ENCODE measurements around the gene FECH. TPM values are rescaled to one million over a fixed set of nuclear protein-coding genes. Genes with fewer than 3 reads are reported as not detected.
A peak's percentile ranks its signal among the peaks of the same experiment; 100 is the strongest.

The FECH gene
- total RNA-seq, 1 experiment from 2014 or later = 24.1 TPM

- Mint-ChIP-seq H3K4me1 (peaks cover 9 to 13% of the 10 kb centered on the region in 2 experiments), H3K4me3 (peak overlapping the region; percentile 89 to 94), H3K27ac (peak overlapping the region; percentile 78 to 98 (median 88); a peak in 6 of 7 replicates), H3K27me3 (ENCODE audit: low read depth) (no peaks in the 10 kb centered on the region), H3K9me3 (peaks cover 3 to 4% of the 10 kb centered on the region in 2 experiments; a peak in 3 of 5 replicates), H3K36me3 (ENCODE audit: insufficient read depth in 1 of 3, low read depth in 3 of 3) (peaks cover 5 to 9% (median 6%) of the 10 kb centered on the region in 3 experiments)
- no peak overlapping the region for H2BK20ac ChIP-seq (ENCODE audit: low read depth, low read length, poor library complexity, severe bottlenecking)
- no peaks in the 10 kb centered on the region for H3K79me1 ChIP-seq (ENCODE audit: insufficient read depth, low read depth, low read length, poor library complexity, severe bottlenecking)
- no peak overlapping the region for H2BK15ac ChIP-seq (ENCODE audit: low read depth, low read length)
- H3K18ac ChIP-seq (ENCODE audit: insufficient read length, low read depth, low read length) = peak overlapping the region; percentile 35
- H3K56ac ChIP-seq (ENCODE audit: insufficient read length, low read depth, low read length) = no peak overlapping the region
- H3T11ph ChIP-seq (ENCODE audit: low read length) = no peak overlapping the region
- H3K79me2 ChIP-seq (ENCODE audit: insufficient read depth, low read length) = no peaks in the 10 kb centered on the region
- no peak overlapping the region for H3K27ac ChIP-seq (ENCODE audit: insufficient read length, low read depth, low read length)
- no peak overlapping the region for H4K91ac ChIP-seq (ENCODE audit: insufficient read length, low read depth, low read length)
- no peak overlapping the region for H2AFZ ChIP-seq (ENCODE audit: low read length)
- no peak overlapping the region for H2BK120ac ChIP-seq (ENCODE audit: low read depth, low read length, poor library complexity, severe bottlenecking)
- peak overlapping the region; percentile 27 for H3K9ac ChIP-seq (ENCODE audit: extremely low read depth, insufficient read length, low read length)
- peak overlapping the region; percentile 30 for H3K4me2 ChIP-seq (ENCODE audit: insufficient read depth, insufficient read length, low read length)
- peak; percentile 77 for TF ChIP-seq CTCF (conservative IDR thresholded peaks at IDR 0.05)
- WGBS (ENCODE audit: extremely low coverage, insufficient read length, low lambda C conversion rate) = no CpG with 5 or more reads among the region's 52 CpGs
- no peak overlapping the region for H3K4ac ChIP-seq (ENCODE audit: low read depth, low read length)
- no peaks in the 10 kb centered on the region for H3K27me3 ChIP-seq (ENCODE audit: insufficient read depth, low read length)
- no peak overlapping the region for H2BK12ac ChIP-seq (ENCODE audit: insufficient read length, low read depth, low read length)
- peak; percentile 95 for DNase-seq
- H3K4me1 ChIP-seq (ENCODE audit: insufficient read depth, low read length) = no peaks in the 10 kb centered on the region; the same call in 1 of the 2 replicates
- H3K23ac ChIP-seq (ENCODE audit: insufficient read length, low read depth, low read length) = no peak overlapping the region
- no peak overlapping the region for H4K8ac ChIP-seq (replicated peaks; ENCODE audit: insufficient read length, low read depth, low read length)
- no peaks in the 10 kb centered on the region for H3K23me2 ChIP-seq (ENCODE audit: insufficient read length, low read depth, low read length, poor library complexity, severe bottlenecking)
- no peak overlapping the region for H2AK5ac ChIP-seq (ENCODE audit: insufficient read length, low read length)
- H4K20me1 ChIP-seq (ENCODE audit: control insufficient read depth, insufficient read depth, insufficient read length) = no peaks in the 10 kb centered on the region
- H2BK5ac ChIP-seq (ENCODE audit: insufficient read length, low read length) = no peak overlapping the region
- no peaks in the 10 kb centered on the region for H3K9me3 ChIP-seq (ENCODE audit: control insufficient read depth, low read depth, low read length)
- H3K14ac ChIP-seq (ENCODE audit: insufficient read depth, low read length) = no peak overlapping the region
- no peak overlapping the region for H4K5ac ChIP-seq (ENCODE audit: insufficient read length, low read depth, low read length)
Observed at GRCh38 chr18:57630002-57630753, 43.7 kb upstream of the FECH start.

Measured in H9 (cell line).